K562 (cell line): Measurements from ENCODE around the gene BANP. TPM values are rescaled to one million over a fixed set of nuclear protein-coding genes. Genes with fewer than 3 reads are reported as not detected.

ENCODE experiments used
- ATAC-seq: fragments of 200-7000 bp; cut with Tn5 transposase; 3 replicates; pipeline ENCODE4 v1.9.1; 2020; ENCODE audit warnings: moderate library complexity
- BruUV-seq: library from RNA; stranded (reverse); fragments of 400-500 nt; replicated peaks from 2 replicates; lab custom pipeline; 2021; lab: Mats Ljungman, UMichigan
- CTCF ChIA-PET: fragments of 300-600 bp; formaldehyde crosslinking; extraction: SDS; loops from one replicate; lab custom pipeline; 2021; ENCODE audit warnings: low intra/inter-chr PET ratio; lab: Yijun Ruan, JAX
- POLR2A ChIA-PET: fragments of 300-600, 350-650 bp; sonication (Branson Sonifier 250); formaldehyde crosslinking; extraction: SDS; loops from one replicate; lab custom pipeline; 2021; ENCODE audit warnings: antibody characterized with exemption, inconsistent platforms; lab: Yijun Ruan, JAX
- DNase-seq, 4 experiments: peaks; one replicate each; pipeline versions ENCODE4 v3.0.0 to v3.0.0-alpha.2; 2011 to 2018; ENCODE audit warnings: low spot score in 3 of 4, mixed read lengths in 3 of 4; ENCODE audit errors: extremely low read depth in 1 of 4
- FAIRE-seq: peaks from 2 replicates; lab custom pipeline; 2011; peaks lifted over from hg19 to GRCh38; lab: Jason Lieb, UNC
- H2AFZ ChIP-seq: 2 replicates; pipeline ENCODE4 v1.6.0; 2011; ENCODE audit warnings: low read depth, low read length, control low read depth, inconsistent platforms
- H3K27ac ChIP-seq: fragments of 200-600 bp; 3 replicates; pipeline ENCODE4 v1.8.0; 2011; ENCODE audit warnings: low read depth, mild to moderate bottlenecking, control low read depth, inconsistent platforms, low read length, moderate library complexity, mixed read lengths; ENCODE audit errors: extremely low read depth
- H3K27me3 ChIP-seq, 2 experiments: fragments of 300-600 bp in 1 of 2; 2 replicates in 1 of 2; 3 replicates in 1 of 2; pipeline versions ENCODE4 v1.6.0 to v1.8.0; 2011; ENCODE audit warnings: inconsistent platforms in 2 of 2, low read length in 2 of 2, mild to moderate bottlenecking in 1 of 2, mixed read lengths in 1 of 2, moderate library complexity in 1 of 2; ENCODE audit not compliant: control insufficient read depth in 2 of 2, insufficient read depth in 2 of 2
- H3K36me3 ChIP-seq: fragments of 300-600 bp; 3 replicates; pipeline ENCODE4 v1.8.0; 2011; ENCODE audit warnings: mild to moderate bottlenecking, low read length, inconsistent platforms; ENCODE audit not compliant: control insufficient read depth, insufficient read depth
- H3K4me1 ChIP-seq, 2 experiments: fragments of 200-600 bp in 1 of 2; replicated peaks in 1 of 2; 2 replicates in 1 of 2; 3 replicates in 1 of 2; pipeline versions ENCODE4 v1.5.1 to v1.8.0; 2011; ENCODE audit warnings: inconsistent platforms in 2 of 2, low read length in 2 of 2, mild to moderate bottlenecking in 1 of 2, mixed read lengths in 1 of 2, moderate library complexity in 1 of 2; ENCODE audit not compliant: control insufficient read depth in 2 of 2, insufficient read depth in 2 of 2
- H3K4me2 ChIP-seq: 2 replicates; pipeline ENCODE4 v1.6.1; 2011; ENCODE audit warnings: low read length, control low read depth, inconsistent platforms, mixed read lengths; ENCODE audit not compliant: insufficient read depth
- H3K4me3 ChIP-seq: fragments of 200-600 bp; sonication (generic), shearing (Covaris generic); 2 replicates; pipeline ENCODE4 v1.5.1; 2016; ENCODE audit warnings: control low read depth, inconsistent platforms
- H3K79me2 ChIP-seq: fragments of 200-600 bp; 3 replicates; pipeline ENCODE4 v1.8.0; 2011; ENCODE audit warnings: low read length, inconsistent platforms; ENCODE audit not compliant: control insufficient read depth, insufficient read depth
- H3K9ac ChIP-seq, 2 experiments: 2 replicates each; pipeline versions ENCODE4 v1.6.0 to v1.6.1; 2011; ENCODE audit warnings: low read depth in 2 of 2, low read length in 2 of 2, control low read depth in 1 of 2, inconsistent platforms in 1 of 2, mild to moderate bottlenecking in 1 of 2, mixed read lengths in 1 of 2; ENCODE audit not compliant: insufficient read depth in 1 of 2
- H3K9me1 ChIP-seq: one replicate; pipeline ENCODE4 v1.6.0; 2011; ENCODE audit warnings: inconsistent platforms, mild to moderate bottlenecking, low read length, moderate library complexity; ENCODE audit not compliant: control insufficient read depth, insufficient read depth
- H3K9me3 ChIP-seq: replicated peaks from 2 replicates; pipeline ENCODE4 v1.5.1; 2011; ENCODE audit warnings: low read depth, low read length, inconsistent platforms; ENCODE audit not compliant: control insufficient read depth, insufficient read depth
- H4K20me1 ChIP-seq: replicated peaks from 2 replicates; pipeline ENCODE4 v1.6.1; 2011; ENCODE audit warnings: low read length, inconsistent platforms, mixed read lengths; ENCODE audit not compliant: control insufficient read depth, insufficient read depth
- FOXP4 ChIP-seq: sonication (generic); formaldehyde crosslinking; IDR thresholded peaks from 2 replicates; pipeline ENCODE4 v1.8.0; 2022; ENCODE audit warnings: mild to moderate bottlenecking, missing genetic modification reagents, borderline replicate concordance
- HMGN3 ChIP-seq: IDR thresholded peaks from 2 replicates; pipeline ENCODE4 v1.6.1; 2011; ENCODE audit warnings: borderline replicate concordance, low read depth, mild to moderate bottlenecking, mixed read lengths, low read length; ENCODE audit not compliant: insufficient read length; ENCODE audit errors: extremely low read depth
- KLF1 ChIP-seq: fragments of 450-650 bp; IDR thresholded peaks from 2 replicates; pipeline ENCODE4 v1.6.1; 2016; ENCODE audit warnings: missing genetic modification characterization, missing compliant biosample characterization
- PHB ChIP-seq: fragments of 250-450 bp; sonication (Bioruptor Pico); IDR thresholded peaks from 2 replicates; pipeline ENCODE4 v1.5.0; 2021
- PREB ChIP-seq: sonication (generic); formaldehyde crosslinking; IDR thresholded peaks from 2 replicates; pipeline ENCODE4 v1.8.1; 2023; ENCODE audit warnings: mild to moderate bottlenecking, missing genetic modification reagents
- SLC30A9 ChIP-seq: fragments of 250-450 bp; sonication (Bioruptor Pico); IDR thresholded peaks from 2 replicates; pipeline ENCODE4 v1.8.0; 2022; ENCODE audit warnings: mild to moderate bottlenecking, moderate library complexity
- WGBS: fragments of 100-300 bp; shearing (Covaris generic); methylation state at CpG from one replicate; pipeline ENCODE4 v1.1.6; 2016; ENCODE audit warnings: low coverage, mixed read lengths; ENCODE audit not compliant: insufficient coverage; ENCODE audit errors: missing lambda C conversion rate; 5-methylcytosine and 5-hydroxymethylcytosine counted together
- in situ Hi-C: fragments of 300-500 bp; cut with MboI; formaldehyde crosslinking; loops from 4 replicates; pipeline ENCODE4 v1.15.0; 2018; ENCODE audit warnings: inconsistent platforms, mixed read lengths
- intact Hi-C: fragments of 100-400 bp; cut with micrococcal nuclease; formaldehyde crosslinking; loops from 2 replicates; pipeline ENCODE4 v1.14.2; 2022
- polyA plus RNA-seq, 8 experiments: library from polyadenylated mRNA; depleted of rRNA in 4 of 8; stranded (reverse) in 5 of 8; unstranded in 3 of 8; fragments of >200 nt; fragmentation: Nextera tagmentation in 2 of 8; fragmentation: Illumina TruSeq in 1 of 8; extraction: Ambion mirVana in 2 of 8; extraction: Trizol in 1 of 8; gene quantifications; 2 replicates each; pipeline versions ENCODE4 v1.2.1 to v1.2.3, GENCODE V29; 2011 to 2014; ENCODE audit warnings: inconsistent platforms in 1 of 8, missing spikeins in 1 of 8
- total RNA-seq, 7 experiments: library from RNA; depleted of rRNA in 6 of 7; stranded (reverse); fragments of >200 nt in 6 of 7; fragmentation: Illumina TruSeq in 2 of 7; extraction: Trizol in 2 of 7; gene quantifications; 2 replicates each; pipeline versions ENCODE4 v1.2.1 to v1.2.3, GENCODE V29; 2011 to 2021; ENCODE audit warnings: low replicate concordance in 1 of 7

Gene BANP
- total and polyA plus RNA-seq, 9 of the 15 experiments (the other 6 are each of a cell fraction or from before 2014, with no cell fraction given), result 4.6 to 22.1 (median 15.6) TPM

GRCh38 chr16:87951552-87952538 is 611 bp downstream of the BANP start:
- intact Hi-C loops (no loop called here), in situ Hi-C loops (no loop called here)
- Histone ChIP-seq H4K20me1 (no peaks in the 10 kb centered on the region), H3K27ac (peak overlapping the region; percentile 97), H3K9me1 (peaks cover 5% of the 10 kb centered on the region), H3K9me3 (no peaks in the 10 kb centered on the region), H2AFZ (0 out of 2 replicates have a peak overlapping the region, but pooled peaks have one; percentile 37), H3K27me3 (no peaks in the 10 kb centered on the region), H3K9ac (peak overlapping the region; percentile 97 to 99), H3K4me3 (peak overlapping the region; percentile 90), H3K36me3 (peaks cover 30% of the 10 kb centered on the region; the same call in 2 of the 3 replicates), H3K79me2 (peaks cover 53% of the 10 kb centered on the region), H3K4me2 (peak overlapping the region; percentile 100), H3K4me1 (peaks cover 37 to 44% of the 10 kb centered on the region in 2 experiments)
- POLR2A ChIA-PET, result interaction anchor here (0.6 to 1.5 kb wide), 16 partner anchors 9 to 609 kb away, joined by 3 to 7 read pairs (median 3); partner anchors contain the start of gene SLC7A5
- no peak for FAIRE-seq
- 1% methylated on average over 43 of the region's 82 CpGs for WGBS
- BruUV-seq, result no TSS peak
- ATAC-seq, result peak; percentile 1; the same call in 1 of the 3 replicates
- peak in 2 of 4 experiments; percentile 26 to 30 for DNase-seq
- CTCF ChIA-PET, result no interaction called here
- TF ChIP-seq SLC30A9 (CRISPR knock-in tag) (no peak), FOXP4 (no peak), KLF1 (tag) (no peak), HMGN3 (peak; percentile 29), PREB (CRISPR knock-in tag) (no peak), PHB (CRISPR knock-in tag) (0 out of 2 replicates have a peak, but pooled peaks have one; percentile 36)
